ENCODE data around the gene IFT172. TPM values are rescaled to one million over a fixed set of nuclear protein-coding genes. Genes with fewer than 3 reads are reported as not detected.

IFT172 gene
- total RNA-seq, 2 donors from 2014 or later: 30.1 to 31.3 TPM

DNA sequence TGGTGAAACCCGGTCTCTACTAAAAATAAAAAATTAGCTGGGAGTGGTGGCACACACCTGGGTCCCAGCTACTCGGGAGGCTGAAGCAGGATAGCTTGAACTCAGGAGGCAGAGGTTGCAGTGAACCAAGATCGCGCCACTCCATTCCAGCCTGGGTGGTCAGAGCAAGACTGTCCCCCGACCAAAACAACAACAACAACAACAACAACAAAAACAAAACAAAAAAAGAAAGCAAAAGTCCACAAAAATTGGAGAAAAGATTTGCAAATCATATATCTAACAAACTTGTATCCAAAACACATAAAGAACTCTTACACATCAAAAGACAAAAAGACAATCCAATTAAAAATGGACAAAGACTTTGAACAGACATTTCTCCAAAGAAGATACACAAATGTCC, 90.6 kb downstream of the IFT172 start:
- peak overlapping the region; percentile 58 for H3K27ac Mint-ChIP-seq
- no peak overlapping the region for H3K9ac ChIP-seq (ENCODE audit: extremely low read depth, low read length, poor library complexity, severe bottlenecking)
- DNase-seq: no peak
- no peak overlapping the region for H3K4me3 Mint-ChIP-seq
- no peaks in the 10 kb centered on the region for H3K4me1 ChIP-seq (ENCODE audit: control insufficient read depth, insufficient read depth, low read length)
- H3K36me3 Mint-ChIP-seq (ENCODE audit: low read depth): peaks cover 20% of the 10 kb centered on the region
- TF ChIP-seq, protein P1, sequence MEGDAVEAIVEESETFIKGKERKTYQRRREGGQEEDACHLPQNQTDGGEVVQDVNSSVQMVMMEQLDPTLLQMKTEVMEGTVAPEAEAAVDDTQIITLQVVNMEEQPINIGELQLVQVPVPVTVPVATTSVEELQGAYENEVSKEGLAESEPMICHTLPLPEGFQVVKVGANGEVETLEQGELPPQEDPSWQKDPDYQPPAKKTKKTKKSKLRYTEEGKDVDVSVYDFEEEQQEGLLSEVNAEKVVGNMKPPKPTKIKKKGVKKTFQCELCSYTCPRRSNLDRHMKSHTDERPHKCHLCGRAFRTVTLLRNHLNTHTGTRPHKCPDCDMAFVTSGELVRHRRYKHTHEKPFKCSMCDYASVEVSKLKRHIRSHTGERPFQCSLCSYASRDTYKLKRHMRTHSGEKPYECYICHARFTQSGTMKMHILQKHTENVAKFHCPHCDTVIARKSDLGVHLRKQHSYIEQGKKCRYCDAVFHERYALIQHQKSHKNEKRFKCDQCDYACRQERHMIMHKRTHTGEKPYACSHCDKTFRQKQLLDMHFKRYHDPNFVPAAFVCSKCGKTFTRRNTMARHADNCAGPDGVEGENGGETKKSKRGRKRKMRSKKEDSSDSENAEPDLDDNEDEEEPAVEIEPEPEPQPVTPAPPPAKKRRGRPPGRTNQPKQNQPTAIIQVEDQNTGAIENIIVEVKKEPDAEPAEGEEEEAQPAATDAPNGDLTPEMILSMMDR (conservative IDR thresholded peaks at IDR 0.05): no peak
- no peak overlapping the region for H3K27ac ChIP-seq (ENCODE audit: low read depth, low read length)
- H3K36me3 ChIP-seq (ENCODE audit: control insufficient read depth, insufficient read depth, low read length): peaks cover 35% of the 10 kb centered on the region
- no peaks in the 10 kb centered on the region for H3K27me3 ChIP-seq (ENCODE audit: control insufficient read depth, insufficient read depth, low read length, poor library complexity, severe bottlenecking)
- WGBS, 2 experiments (ENCODE audit: insufficient coverage in 1 of 2, insufficient read length in 1 of 2): 90 to 96% methylated on average over 2 to 5 of the region's 5 CpGs
- H3K4me3 ChIP-seq (ENCODE audit: low read length): no peak overlapping the region
- peaks cover 3% of the 10 kb centered on the region for H3K4me1 Mint-ChIP-seq
- H3K27me3 Mint-ChIP-seq (ENCODE audit: insufficient read depth): no peaks in the 10 kb centered on the region
- H3K9me3 ChIP-seq (ENCODE audit: control insufficient read depth, low read length): no peaks in the 10 kb centered on the region
- H3K9me3 Mint-ChIP-seq: no peaks in the 10 kb centered on the region

Other genes starting within 250 kb of the IFT172 start
- 1 to 10 TPM; 1.5 to 2.8 TPM for gene SLC30A3, start 226.7 kb downstream of the IFT172 start, total RNA-seq
- under 1 TPM in 1 of 2 donors, not detected in 1; 0.49 TPM for gene DNAJC5G, start 214.3 kb downstream of the IFT172 start, total RNA-seq
- 1 to 10 TPM in 1 of 2 donors, under 1 TPM in 1; 0.86 to 2.2 TPM for gene TRIM54, start 207.3 kb downstream of the IFT172 start, total RNA-seq
- gene UCN, start 181.3 kb downstream of the IFT172 start, total RNA-seq: under 1 TPM; 0.59 to 0.75 TPM
- 10 to 100 TPM; 46.6 to 59.6 TPM for gene MPV17, start 166.6 kb downstream of the IFT172 start, total RNA-seq
- 100 to 1,000 TPM; 105 to 120 TPM for gene GTF3C2, start 133.0 kb downstream of the IFT172 start, total RNA-seq
- gene EIF2B4, start 119.4 kb downstream of the IFT172 start, total RNA-seq: 10 to 100 TPM; 56.7 to 58.6 TPM
- gene SNX17, start 119.1 kb downstream of the IFT172 start, total RNA-seq: 10 to 100 TPM; 81.2 to 92.6 TPM
- 10 to 100 TPM; 30.7 to 32.5 TPM for gene ZNF513, start 109.0 kb downstream of the IFT172 start, total RNA-seq
- 100 to 1,000 TPM; 124 to 125 TPM for gene PPM1G, start 80.2 kb downstream of the IFT172 start, total RNA-seq
- 100 to 1,000 TPM; 141 to 153 TPM for gene NRBP1, start 61.1 kb downstream of the IFT172 start, total RNA-seq
- gene KRTCAP3, start 47.4 kb downstream of the IFT172 start, total RNA-seq: 10 to 100 TPM; 27.0 to 29.7 TPM
- 10 to 100 TPM; 11.6 to 14.6 TPM for gene FNDC4, start 5.5 kb upstream of the IFT172 start, total RNA-seq
- gene GCKR, start 7.1 kb upstream of the IFT172 start, total RNA-seq: 1 to 10 TPM; 1.6 to 1.8 TPM
- 10 to 100 TPM; 29.3 to 36.7 TPM for gene ZNF512, start 93.3 kb upstream of the IFT172 start, total RNA-seq
- 1 to 10 TPM; 4.6 to 5.3 TPM for gene CCDC121, start 139.3 kb upstream of the IFT172 start, total RNA-seq
- 10 to 100 TPM; 49.6 to 51.5 TPM for gene GPN1, start 139.3 kb upstream of the IFT172 start, total RNA-seq
- 10 to 100 TPM; 43.3 to 43.9 TPM for gene SUPT7L, start 173.9 kb upstream of the IFT172 start, total RNA-seq
- gene SLC4A1AP, start 174.1 kb upstream of the IFT172 start, total RNA-seq: 10 to 100 TPM; 24.7 to 24.9 TPM